Smooth muscle cell (in vitro differentiated cells): ENCODE measurements around the gene ITLN1. TPM values are rescaled to one million over a fixed set of nuclear protein-coding genes. Genes with fewer than 3 reads are reported as not detected.

Experiments
- DNase-seq: peaks from one replicate; lab custom pipeline; 2025; ENCODE audit not compliant: unreplicated experiment; lab: John Stamatoyannopoulos, UW
- H2AFZ ChIP-seq: fragments of 200-600 bp; sonication (generic); 2 replicates; pipeline ENCODE4 v1.6.0; 2016; ENCODE audit warnings: antibody characterized with exemption, low read depth, mild to moderate bottlenecking
- H3F3A ChIP-seq: fragments of 200-600 bp; sonication (generic); 2 replicates; pipeline ENCODE4 v1.6.0; 2017; ENCODE audit warnings: antibody characterized with exemption, low read depth
- H3K27ac ChIP-seq: fragments of 200-600 bp; sonication (generic); 2 replicates; pipeline ENCODE4 v1.5.1; 2016; ENCODE audit warnings: low read depth, mild to moderate bottlenecking
- H3K27me3 ChIP-seq: fragments of 200-600 bp; sonication (generic); 2 replicates; pipeline ENCODE4 v1.6.1; 2016; ENCODE audit warnings: low read depth, mild to moderate bottlenecking
- H3K36me3 ChIP-seq: fragments of 200-600 bp; sonication (generic); 2 replicates; pipeline ENCODE4 v1.5.1; 2016; ENCODE audit warnings: low read depth
- H3K4me1 ChIP-seq: fragments of 200-600 bp; sonication (generic); 2 replicates; pipeline ENCODE4 v1.5.1; 2016; ENCODE audit warnings: low read depth
- H3K4me2 ChIP-seq: fragments of 200-600 bp; sonication (generic); 2 replicates; pipeline ENCODE4 v1.6.0; 2016; ENCODE audit warnings: mild to moderate bottlenecking
- H3K4me3 ChIP-seq: fragments of 200-600 bp; sonication (generic); 2 replicates; pipeline ENCODE4 v1.5.1; 2016; ENCODE audit warnings: mild to moderate bottlenecking
- H3K79me2 ChIP-seq: fragments of 200-600 bp; sonication (generic); 2 replicates; pipeline ENCODE4 v1.6.0; 2016; ENCODE audit warnings: low read depth, mild to moderate bottlenecking
- H3K9ac ChIP-seq: fragments of 200-600 bp; sonication (generic); 2 replicates; pipeline ENCODE4 v1.6.0; 2016; ENCODE audit warnings: low read depth
- H3K9me3 ChIP-seq: fragments of 200-600 bp; sonication (generic); replicated peaks from 2 replicates; pipeline ENCODE4 v1.5.1; 2016; ENCODE audit warnings: low read depth
- H4K20me1 ChIP-seq: fragments of 200-600 bp; sonication (generic); 2 replicates; pipeline ENCODE4 v1.6.0; 2016; ENCODE audit warnings: low read depth
- CTCF ChIP-seq: fragments of 200-600 bp; sonication (generic); IDR thresholded peaks from 2 replicates; pipeline ENCODE4 v1.5.1; 2017; ENCODE audit warnings: borderline replicate concordance, mild to moderate bottlenecking, antibody characterized with exemption; ENCODE audit not compliant: insufficient read depth, poor library complexity, severe bottlenecking
- WGBS: methylation state at CpG from one replicate; pipeline ENCODE4 v1.1.7; 2016; ENCODE audit warnings: low lambda C conversion rate; 5-methylcytosine and 5-hydroxymethylcytosine counted together
- polyA plus RNA-seq: library from polyadenylated mRNA; unstranded; fragments of >200 nt; fragmentation: Nextera tagmentation; extraction: Ambion mirVana; gene quantifications from 2 replicates; pipeline ENCODE4 v1.2.1, GENCODE V29; 2016
- total RNA-seq: library from RNA; depleted of rRNA; stranded (reverse); fragments of >200 nt; gene quantifications from 2 replicates; pipeline ENCODE4 v1.2.3, GENCODE V29; 2014

ITLN1 gene
- total and polyA plus RNA-seq, 2 experiments from 2014 or later: not detected

DNA sequence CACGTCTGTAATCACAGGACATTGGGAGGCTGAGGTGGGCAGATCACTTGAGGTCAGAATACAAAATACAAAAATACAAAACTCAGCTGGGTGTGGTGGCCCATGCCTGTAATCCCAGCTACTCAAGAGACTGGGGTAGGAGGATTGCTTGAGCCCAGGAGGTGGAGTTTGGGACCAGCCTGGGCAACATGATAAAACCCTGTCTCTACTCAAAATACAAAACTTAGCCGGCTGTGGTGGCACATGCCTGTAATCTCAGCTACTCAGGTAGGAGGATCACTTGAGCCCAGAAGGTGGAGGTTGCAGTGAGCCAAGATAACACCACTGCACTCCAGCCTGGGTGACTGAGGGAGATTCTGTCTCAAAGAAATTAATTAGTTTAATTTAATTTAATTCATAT is 6.5 kb upstream of the ITLN1 start:
- no peaks in the 10 kb centered on the region for H3K9me3 ChIP-seq
- no peaks in the 10 kb centered on the region for H3K79me2 ChIP-seq
- no peak overlapping the region for H2AFZ ChIP-seq
- no peak overlapping the region for H3K9ac ChIP-seq
- H3K4me2 ChIP-seq: no peak overlapping the region
- no peak overlapping the region for H3K27ac ChIP-seq
- no peaks in the 10 kb centered on the region for H4K20me1 ChIP-seq
- TF ChIP-seq CTCF: no peak
- no peaks in the 10 kb centered on the region for H3F3A ChIP-seq
- no peaks in the 10 kb centered on the region for H3K36me3 ChIP-seq
- H3K4me3 ChIP-seq: no peak overlapping the region
- no peaks in the 10 kb centered on the region for H3K27me3 ChIP-seq
- no peaks in the 10 kb centered on the region for H3K4me1 ChIP-seq
- DNase-seq: no peak
- 73% methylated on average over 2 of the region's 2 CpGs for WGBS

DNA sequence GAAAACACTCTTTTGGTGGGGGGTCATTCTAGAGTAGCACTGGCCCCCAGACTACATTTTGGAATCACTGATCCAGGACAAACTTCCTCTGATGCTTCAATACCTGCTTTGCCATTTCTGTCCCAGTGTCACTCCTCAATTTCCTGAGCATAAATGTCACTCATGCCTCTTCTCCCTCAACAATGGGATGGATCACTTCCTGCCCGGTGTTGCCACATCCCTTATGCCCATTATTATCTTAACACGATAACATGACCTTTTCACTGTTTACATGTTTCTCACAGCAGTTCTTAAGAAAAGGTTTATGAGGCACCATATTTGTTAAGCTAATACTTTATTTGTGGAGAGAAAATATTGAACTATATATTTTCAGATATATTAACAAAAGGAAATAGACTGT is 3.9 kb upstream of the ITLN1 start:
- Histone ChIP-seq H3K4me2 (no peak overlapping the region), H3K27ac (no peak overlapping the region), H3K27me3 (no peaks in the 10 kb centered on the region), H3K36me3 (no peaks in the 10 kb centered on the region), H3K79me2 (no peaks in the 10 kb centered on the region), H3K9ac (no peak overlapping the region), H2AFZ (no peak overlapping the region), H3K4me3 (no peak overlapping the region), H3F3A (no peaks in the 10 kb centered on the region), H3K9me3 (no peaks in the 10 kb centered on the region), H4K20me1 (no peaks in the 10 kb centered on the region), H3K4me1 (no peaks in the 10 kb centered on the region)
- TF ChIP-seq CTCF: no peak
- 46% methylated on average over 2 of the region's 2 CpGs for WGBS
- no peak for DNase-seq

DNA sequence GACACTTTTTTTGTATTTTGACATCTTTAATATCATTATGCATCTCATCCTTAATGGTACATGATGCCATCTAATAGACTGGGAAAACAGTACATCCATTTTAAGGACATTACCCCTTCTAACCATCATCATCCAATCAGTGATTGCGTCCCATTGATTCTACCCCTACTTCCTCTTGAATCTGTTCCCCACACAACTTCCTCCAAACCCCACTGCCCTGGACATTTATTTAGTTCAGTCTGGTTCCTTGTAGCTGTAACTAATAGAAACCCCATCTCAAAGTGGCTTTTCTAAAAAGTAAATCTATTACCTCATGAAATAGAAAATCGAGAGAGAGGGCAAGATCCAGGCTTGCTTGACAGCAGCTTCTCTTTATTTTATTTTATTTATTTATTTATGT is 2.1 kb upstream of the ITLN1 start:
- H3K27ac ChIP-seq: no peak overlapping the region
- no peak overlapping the region for H2AFZ ChIP-seq
- H3F3A ChIP-seq: no peaks in the 10 kb centered on the region
- WGBS: 92% methylated on average over 2 of the region's 2 CpGs
- no peaks in the 10 kb centered on the region for H4K20me1 ChIP-seq
- H3K79me2 ChIP-seq: no peaks in the 10 kb centered on the region
- H3K4me1 ChIP-seq: no peaks in the 10 kb centered on the region
- no peak overlapping the region for H3K4me2 ChIP-seq
- DNase-seq: no peak
- H3K27me3 ChIP-seq: no peaks in the 10 kb centered on the region
- no peaks in the 10 kb centered on the region for H3K36me3 ChIP-seq
- no peaks in the 10 kb centered on the region for H3K9me3 ChIP-seq
- no peak overlapping the region for H3K9ac ChIP-seq
- H3K4me3 ChIP-seq: no peak overlapping the region
- no peak for TF ChIP-seq CTCF

GRCh38 chr1:160884579-160884978 is 401 bp downstream of the ITLN1 start:
- H3K27me3 ChIP-seq: no peaks in the 10 kb centered on the region
- TF ChIP-seq CTCF: no peak
- no peaks in the 10 kb centered on the region for H3K9me3 ChIP-seq
- H3K4me1 ChIP-seq: no peaks in the 10 kb centered on the region
- H3K36me3 ChIP-seq: no peaks in the 10 kb centered on the region
- no peak overlapping the region for H2AFZ ChIP-seq
- no peaks in the 10 kb centered on the region for H3F3A ChIP-seq
- no peaks in the 10 kb centered on the region for H4K20me1 ChIP-seq
- H3K79me2 ChIP-seq: no peaks in the 10 kb centered on the region
- 75% methylated on average over 6 of the region's 6 CpGs for WGBS
- H3K27ac ChIP-seq: no peak overlapping the region
- no peak overlapping the region for H3K9ac ChIP-seq
- no peak overlapping the region for H3K4me2 ChIP-seq
- no peak overlapping the region for H3K4me3 ChIP-seq
- no peak for DNase-seq
